Testis (tissue), 2 donors: ENCODE measurements around the gene NOXO1.

ENCODE experiments used
- POLR2A ChIP-seq: fragments of 450-650 bp; IDR thresholded peaks from one replicate; pipeline ENCODE4 v1.6.1; 2017; ENCODE audit warnings: antibody characterized with exemption, mild to moderate bottlenecking, moderate library complexity
- TF ChIP-seq, protein P1 (sequence below), 3 experiments: fragments of 450-650 bp in 2 of 3; fragments of 200-600 bp in 1 of 3; sonication (generic) in 1 of 3; IDR thresholded peaks; one replicate each; pipeline ENCODE4 v1.5.1; 2016 to 2019; ENCODE audit warnings: antibody characterized with exemption in 3 of 3, mild to moderate bottlenecking in 2 of 3, moderate library complexity in 1 of 3

DNA sequence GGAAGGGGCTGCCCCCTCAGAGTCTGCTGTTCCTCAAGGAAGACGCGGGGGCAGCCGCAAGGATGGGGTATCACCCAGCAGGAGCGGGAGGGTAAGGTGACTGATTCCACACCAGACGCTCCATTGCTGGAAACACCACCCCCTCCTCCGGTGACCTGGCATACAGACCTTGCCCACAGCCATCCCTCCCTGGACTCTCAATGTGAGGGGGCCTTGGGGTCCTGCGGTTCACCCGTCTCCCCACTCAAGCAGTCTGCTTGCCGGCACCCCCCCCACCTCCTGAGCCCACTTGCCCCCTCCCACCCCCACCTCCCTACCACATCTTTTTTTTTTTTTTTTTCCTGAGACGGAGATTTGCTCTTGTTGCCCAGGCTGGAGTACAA lies 50.9 kb downstream of the NOXO1 start:
- TF ChIP-seq, protein P1, sequence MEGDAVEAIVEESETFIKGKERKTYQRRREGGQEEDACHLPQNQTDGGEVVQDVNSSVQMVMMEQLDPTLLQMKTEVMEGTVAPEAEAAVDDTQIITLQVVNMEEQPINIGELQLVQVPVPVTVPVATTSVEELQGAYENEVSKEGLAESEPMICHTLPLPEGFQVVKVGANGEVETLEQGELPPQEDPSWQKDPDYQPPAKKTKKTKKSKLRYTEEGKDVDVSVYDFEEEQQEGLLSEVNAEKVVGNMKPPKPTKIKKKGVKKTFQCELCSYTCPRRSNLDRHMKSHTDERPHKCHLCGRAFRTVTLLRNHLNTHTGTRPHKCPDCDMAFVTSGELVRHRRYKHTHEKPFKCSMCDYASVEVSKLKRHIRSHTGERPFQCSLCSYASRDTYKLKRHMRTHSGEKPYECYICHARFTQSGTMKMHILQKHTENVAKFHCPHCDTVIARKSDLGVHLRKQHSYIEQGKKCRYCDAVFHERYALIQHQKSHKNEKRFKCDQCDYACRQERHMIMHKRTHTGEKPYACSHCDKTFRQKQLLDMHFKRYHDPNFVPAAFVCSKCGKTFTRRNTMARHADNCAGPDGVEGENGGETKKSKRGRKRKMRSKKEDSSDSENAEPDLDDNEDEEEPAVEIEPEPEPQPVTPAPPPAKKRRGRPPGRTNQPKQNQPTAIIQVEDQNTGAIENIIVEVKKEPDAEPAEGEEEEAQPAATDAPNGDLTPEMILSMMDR (IDR thresholded peaks at IDR 0.05) = no peak
- no peak for TF ChIP-seq POLR2A
